ENCODE data around the gene CEP170B.
"Not testable (repeated sequence)": the region's sequence is repeated elsewhere in the genome, so short reads cannot be mapped to it uniquely, and the experiment has no call there.

CEP170B gene

GRCh38 chr14:104919152-104919992 lies 54.3 kb downstream of the CEP170B start:
- DNase-seq = not testable (repeated sequence)

GRCh38 chr14:104919993-104920315 lies 54.9 kb downstream of the CEP170B start:
- no peak for DNase-seq

GRCh38 chr14:104923640-104924420 lies 58.8 kb downstream of the CEP170B start:
- DNase-seq = no peak

GRCh38 chr14:104924421-104925213 lies 59.5 kb downstream of the CEP170B start, which contains the start of gene PLD4:
PLD4 (plus strand) TSS chr14:104924879; CDS start chr14:104927141, 2,262 bp downstream.
- no peak for DNase-seq

- DNase-seq = no peak
These were observed 60.3 kb downstream of the CEP170B start for GRCh38 chr14:104925214-104925854.

GRCh38 chr14:104925855-104926609 lies 61.0 kb downstream of the CEP170B start:
- DNase-seq = no peak

- DNase-seq = no peak
These were observed 61.8 kb downstream of the CEP170B start for GRCh38 chr14:104926619-104927431.

- DNase-seq = no peak
These were observed 62.4 kb downstream of the CEP170B start for GRCh38 chr14:104927432-104927816.

- no peak for DNase-seq
These were observed 62.8 kb downstream of the CEP170B start for GRCh38 chr14:104927901-104928300.

GRCh38 chr14:104928391-104929133 lies 63.5 kb downstream of the CEP170B start:
- no peak for DNase-seq

GRCh38 chr14:104929268-104930230 lies 64.5 kb downstream of the CEP170B start:
- DNase-seq = no peak

GRCh38 chr14:104930526-104931303 lies 65.6 kb downstream of the CEP170B start:
- no peak for DNase-seq

- no peak for DNase-seq
These were observed 66.3 kb downstream of the CEP170B start for GRCh38 chr14:104931304-104931770.

GRCh38 chr14:104931771-104932675 lies 67.0 kb downstream of the CEP170B start:
- no peak for DNase-seq

GRCh38 chr14:104932676-104933631 lies 67.9 kb downstream of the CEP170B start:
- DNase-seq = peak; percentile 55

Measured in NCI-H1048 (cell line).